Measurements from ENCODE around the gene FTO.

Gene FTO

GRCh38 chr16:53947642-53948041 lies 243.7 kb downstream of the FTO start:
- no peak for DNase-seq

- DNase-seq = no peak
Measured at GRCh38 chr16:53948326-53948725, 244.4 kb downstream of the FTO start.

- no peak for DNase-seq
Measured at GRCh38 chr16:53948734-53949430, 244.9 kb downstream of the FTO start.

GRCh38 chr16:53949715-53950410 lies 245.9 kb downstream of the FTO start:
- DNase-seq = no peak

- no peak for DNase-seq
Measured at GRCh38 chr16:53950677-53951076, 246.7 kb downstream of the FTO start.

GRCh38 chr16:53952215-53953208 lies 248.6 kb downstream of the FTO start:
- DNase-seq = no peak

GRCh38 chr16:53953336-53953735 lies 249.4 kb downstream of the FTO start:
- no peak for DNase-seq

GRCh38 chr16:53955221-53955875 lies 251.4 kb downstream of the FTO start:
- DNase-seq = no peak

- no peak for DNase-seq
Measured at GRCh38 chr16:53958341-53958880, 254.5 kb downstream of the FTO start.

GRCh38 chr16:53960050-53960812 lies 256.3 kb downstream of the FTO start:
- no peak for DNase-seq

- no peak for DNase-seq
Measured at GRCh38 chr16:53960954-53961616, 257.1 kb downstream of the FTO start.

- no peak for DNase-seq
Measured at GRCh38 chr16:53962041-53962440, 258.1 kb downstream of the FTO start.

- DNase-seq = no peak
Measured at GRCh38 chr16:53964145-53964790, 260.3 kb downstream of the FTO start.

- no peak for DNase-seq
Measured at GRCh38 chr16:53966821-53967571, 263.0 kb downstream of the FTO start.

GRCh38 chr16:53967572-53967971 lies 263.6 kb downstream of the FTO start:
- DNase-seq = no peak

GRCh38 chr16:53968454-53968853 lies 264.5 kb downstream of the FTO start:
- DNase-seq = no peak

GRCh38 chr16:53968896-53969295 lies 264.9 kb downstream of the FTO start:
- no peak for DNase-seq

GRCh38 chr16:53971616-53972015 lies 267.7 kb downstream of the FTO start:
- DNase-seq = no peak

- DNase-seq = no peak
Measured at GRCh38 chr16:53973021-53973420, 269.1 kb downstream of the FTO start.

Data from NCI-H2107 (cell line).